H9 (cell line): ENCODE data around the gene MRPL1. TPM values are rescaled to one million over a fixed set of nuclear protein-coding genes. Genes with fewer than 3 reads are reported as not detected.

Source experiments
- DNase-seq: peaks from one replicate; pipeline ENCODE4 v3.0.0-alpha.2; 2017
- H2AFZ ChIP-seq: one replicate; pipeline ENCODE4 v1.6.1; 2013; ENCODE audit warnings: mild to moderate bottlenecking, low read length, control low read depth, moderate library complexity
- H2AK5ac ChIP-seq: 2 replicates; pipeline ENCODE4 v1.6.1; 2013; ENCODE audit warnings: low read length, control low read depth, mixed read lengths; ENCODE audit not compliant: insufficient read length
- H2BK120ac ChIP-seq: one replicate; pipeline ENCODE4 v1.6.1; 2013; ENCODE audit warnings: low read depth, mild to moderate bottlenecking, low read length, control low read depth, inconsistent platforms; ENCODE audit not compliant: poor library complexity, severe bottlenecking
- H2BK12ac ChIP-seq: 2 replicates; pipeline ENCODE4 v1.6.1; 2013; ENCODE audit warnings: low read length, control low read depth, mixed read lengths, low read depth; ENCODE audit not compliant: insufficient read length
- H2BK15ac ChIP-seq: 2 replicates; pipeline ENCODE4 v1.6.1; 2013; ENCODE audit warnings: low read depth, low read length, control low read depth
- H2BK20ac ChIP-seq: one replicate; pipeline ENCODE4 v1.6.1; 2013; ENCODE audit warnings: low read depth, mild to moderate bottlenecking, low read length, control low read depth, inconsistent platforms; ENCODE audit not compliant: poor library complexity, severe bottlenecking
- H2BK5ac ChIP-seq: 2 replicates; pipeline ENCODE4 v1.6.1; 2013; ENCODE audit warnings: low read length, control low read depth, mixed read lengths; ENCODE audit not compliant: insufficient read length
- H3K14ac ChIP-seq: 2 replicates; pipeline ENCODE4 v1.6.1; 2013; ENCODE audit warnings: low read length, control low read depth; ENCODE audit not compliant: insufficient read depth
- H3K18ac ChIP-seq: 2 replicates; pipeline ENCODE4 v1.6.1; 2013; ENCODE audit warnings: low read depth, mild to moderate bottlenecking, mixed read lengths, low read length, control low read depth; ENCODE audit not compliant: insufficient read length
- H3K23ac ChIP-seq: 2 replicates; pipeline ENCODE4 v1.6.1; 2013; ENCODE audit warnings: low read length, control low read depth, mixed read lengths, low read depth; ENCODE audit not compliant: insufficient read length
- H3K23me2 ChIP-seq: 2 replicates; pipeline ENCODE4 v1.6.1; 2013; ENCODE audit warnings: low read depth, mild to moderate bottlenecking, mixed read lengths, low read length, control low read depth; ENCODE audit not compliant: insufficient read length, poor library complexity, severe bottlenecking
- H3K27ac ChIP-seq: 2 replicates; pipeline ENCODE4 v1.5.1; 2013; ENCODE audit warnings: low read length, control low read depth, mixed read lengths, low read depth; ENCODE audit not compliant: insufficient read length
- H3K27me3 ChIP-seq: 2 replicates; pipeline ENCODE4 v1.6.1; 2013; ENCODE audit warnings: low read length, control low read depth, inconsistent platforms; ENCODE audit not compliant: insufficient read depth
- H3K4ac ChIP-seq: 2 replicates; pipeline ENCODE4 v1.6.1; 2013; ENCODE audit warnings: low read depth, mild to moderate bottlenecking, control low read depth, inconsistent platforms, low read length, moderate library complexity
- H3K4me1 ChIP-seq: 2 replicates; pipeline ENCODE4 v1.6.1; 2013; ENCODE audit warnings: low read length, control low read depth, inconsistent platforms; ENCODE audit not compliant: insufficient read depth
- H3K4me2 ChIP-seq: 2 replicates; pipeline ENCODE4 v1.6.1; 2013; ENCODE audit warnings: low read length, control low read depth, mixed read lengths; ENCODE audit not compliant: insufficient read length, insufficient read depth
- H3K56ac ChIP-seq: 2 replicates; pipeline ENCODE4 v1.6.1; 2013; ENCODE audit warnings: low read depth, mild to moderate bottlenecking, mixed read lengths, low read length, control low read depth; ENCODE audit not compliant: insufficient read length
- H3K79me1 ChIP-seq: 2 replicates; pipeline ENCODE4 v1.6.1; 2013; ENCODE audit warnings: low read depth, mild to moderate bottlenecking, moderate library complexity, low read length, control low read depth, inconsistent platforms; ENCODE audit not compliant: insufficient read depth, poor library complexity, severe bottlenecking
- H3K79me2 ChIP-seq: 2 replicates; pipeline ENCODE4 v1.6.1; 2013; ENCODE audit warnings: low read length, control low read depth, inconsistent platforms; ENCODE audit not compliant: insufficient read depth
- H3K9ac ChIP-seq: 2 replicates; pipeline ENCODE4 v1.6.1; 2013; ENCODE audit warnings: low read length, control low read depth, mixed read lengths; ENCODE audit not compliant: insufficient read length; ENCODE audit errors: extremely low read depth
- H3K9me3 ChIP-seq: one replicate; pipeline ENCODE4 v1.6.1; 2013; ENCODE audit warnings: low read depth, low read length, inconsistent platforms; ENCODE audit not compliant: control insufficient read depth
- H3T11ph ChIP-seq: one replicate; pipeline ENCODE4 v1.6.1; 2013; ENCODE audit warnings: mild to moderate bottlenecking, low read length, control low read depth, inconsistent platforms
- H4K20me1 ChIP-seq: one replicate; pipeline ENCODE4 v1.6.1; 2013; ENCODE audit not compliant: control insufficient read depth, insufficient read length, insufficient read depth
- H4K5ac ChIP-seq: 2 replicates; pipeline ENCODE4 v1.6.1; 2013; ENCODE audit warnings: low read depth, mild to moderate bottlenecking, mixed read lengths, low read length, control low read depth; ENCODE audit not compliant: insufficient read length
- H4K8ac ChIP-seq: replicated peaks from 2 replicates; pipeline ENCODE4 v1.6.1; 2013; ENCODE audit warnings: low read length, control low read depth, mixed read lengths, low read depth; ENCODE audit not compliant: insufficient read length
- H4K91ac ChIP-seq: 2 replicates; pipeline ENCODE4 v1.6.1; 2013; ENCODE audit warnings: low read depth, mild to moderate bottlenecking, moderate library complexity, mixed read lengths, low read length, control low read depth; ENCODE audit not compliant: insufficient read length
- H3K27ac Mint-ChIP-seq, 3 experiments: 2 replicates in 2 of 3; 3 replicates in 1 of 3; pipeline ENCODE4 v1.8.0; 2020 to 2021; ENCODE audit warnings: mixed read lengths in 3 of 3, mild to moderate bottlenecking in 1 of 3, moderate library complexity in 1 of 3
- H3K27me3 Mint-ChIP-seq: 2 replicates; pipeline ENCODE4 v1.8.0; 2021; ENCODE audit warnings: low read depth, mild to moderate bottlenecking, moderate library complexity, mixed read lengths
- H3K36me3 Mint-ChIP-seq, 3 experiments: 2 replicates in 2 of 3; 3 replicates in 1 of 3; pipeline ENCODE4 v1.8.0; 2020 to 2021; ENCODE audit warnings: low read depth in 3 of 3, mixed read lengths in 3 of 3; ENCODE audit not compliant: insufficient read depth in 1 of 3
- H3K4me1 Mint-ChIP-seq, 2 experiments: 2 replicates each; pipeline ENCODE4 v1.8.0; 2020; ENCODE audit warnings: mixed read lengths in 2 of 2
- H3K4me3 Mint-ChIP-seq, 2 experiments: 2 replicates in 1 of 2; 3 replicates in 1 of 2; pipeline ENCODE4 v1.8.0; 2020 to 2021; ENCODE audit warnings: mild to moderate bottlenecking in 2 of 2, mixed read lengths in 2 of 2, moderate library complexity in 1 of 2
- H3K9me3 Mint-ChIP-seq, 2 experiments: 2 replicates in 1 of 2; 3 replicates in 1 of 2; pipeline ENCODE4 v1.8.0; 2020; ENCODE audit warnings: mild to moderate bottlenecking in 2 of 2, mixed read lengths in 2 of 2, moderate library complexity in 1 of 2
- WGBS: extraction: QIAGEN DNeasy Blood & Tissue Kit; methylation state at CpG from one replicate; pipeline ENCODE4 v1.1.7; 2013; ENCODE audit warnings: missing lambda C conversion rate, low lambda C conversion rate, mixed read lengths; ENCODE audit not compliant: insufficient read length; ENCODE audit errors: extremely low coverage; 5-methylcytosine and 5-hydroxymethylcytosine counted together
- total RNA-seq: library from RNA; stranded (reverse); gene quantifications from 2 replicates; pipeline ENCODE4 v1.2.1, GENCODE V29; 2021
- TF ChIP-seq, protein P1 (sequence below): fragments of 200-600 bp; sonication (generic); conservative IDR thresholded peaks from 3 replicates; pipeline ENCODE4 v1.8.0; 2021; ENCODE audit warnings: antibody characterized with exemption, mild to moderate bottlenecking

MRPL1 gene
- total RNA-seq, 1 experiment from 2014 or later: 39.0 TPM

DNA sequence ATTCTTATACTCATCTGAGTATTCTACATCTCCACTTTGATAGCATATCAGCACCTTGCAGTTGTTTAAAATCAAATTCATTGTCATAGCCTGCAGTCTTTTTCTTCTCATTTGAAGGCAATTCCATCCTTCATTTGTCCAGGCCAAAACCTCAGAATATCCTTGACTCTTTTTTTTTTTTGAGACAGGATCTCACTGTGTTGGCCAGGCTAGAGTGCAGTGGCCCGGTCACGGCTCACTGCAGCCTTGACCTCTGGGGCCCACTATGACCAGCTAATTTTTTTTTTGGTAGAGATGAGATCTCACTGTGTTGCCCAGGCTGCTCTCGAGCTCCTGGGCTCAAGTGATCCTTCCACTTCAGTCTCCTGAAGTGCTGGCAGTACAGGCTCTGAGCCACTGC, 2.6 kb downstream of the MRPL1 start:
- no peak overlapping the region for H2BK120ac ChIP-seq
- WGBS: no CpG with 5 or more reads among the region's 3 CpGs
- H3K23me2 ChIP-seq: peaks cover 7% of the 10 kb centered on the region
- H3K14ac ChIP-seq: no peak overlapping the region
- H3K4me1 ChIP-seq: peaks cover 2% of the 10 kb centered on the region; the same call in 1 of the 2 replicates
- H3K23ac ChIP-seq: no peak overlapping the region
- no peak overlapping the region for H3K56ac ChIP-seq
- no peak overlapping the region for H2BK20ac ChIP-seq
- no peak overlapping the region for H2AFZ ChIP-seq
- H3K36me3 Mint-ChIP-seq: peaks cover 6 to 20% (median 13%) of the 10 kb centered on the region in 3 experiments; a peak in 6 of 7 replicates
- H3K27ac Mint-ChIP-seq: no peak overlapping the region; a peak in 1 of 7 replicates
- no peak overlapping the region for H3K4me2 ChIP-seq
- no peak overlapping the region for H4K5ac ChIP-seq
- H3K27ac ChIP-seq: no peak overlapping the region
- no peak overlapping the region for H3K9ac ChIP-seq
- H3K27me3 Mint-ChIP-seq: no peaks in the 10 kb centered on the region; the same call in 1 of the 2 replicates
- DNase-seq: no peak
- H3K4me1 Mint-ChIP-seq: peaks cover 11 to 21% of the 10 kb centered on the region in 2 experiments
- no peak overlapping the region for H2AK5ac ChIP-seq
- H3K9me3 Mint-ChIP-seq: peaks cover 0 to 2% of the 10 kb centered on the region in 2 experiments; a peak in 1 of 5 replicates
- no peak overlapping the region for H2BK15ac ChIP-seq
- H3K18ac ChIP-seq: no peak overlapping the region
- TF ChIP-seq, protein P1, sequence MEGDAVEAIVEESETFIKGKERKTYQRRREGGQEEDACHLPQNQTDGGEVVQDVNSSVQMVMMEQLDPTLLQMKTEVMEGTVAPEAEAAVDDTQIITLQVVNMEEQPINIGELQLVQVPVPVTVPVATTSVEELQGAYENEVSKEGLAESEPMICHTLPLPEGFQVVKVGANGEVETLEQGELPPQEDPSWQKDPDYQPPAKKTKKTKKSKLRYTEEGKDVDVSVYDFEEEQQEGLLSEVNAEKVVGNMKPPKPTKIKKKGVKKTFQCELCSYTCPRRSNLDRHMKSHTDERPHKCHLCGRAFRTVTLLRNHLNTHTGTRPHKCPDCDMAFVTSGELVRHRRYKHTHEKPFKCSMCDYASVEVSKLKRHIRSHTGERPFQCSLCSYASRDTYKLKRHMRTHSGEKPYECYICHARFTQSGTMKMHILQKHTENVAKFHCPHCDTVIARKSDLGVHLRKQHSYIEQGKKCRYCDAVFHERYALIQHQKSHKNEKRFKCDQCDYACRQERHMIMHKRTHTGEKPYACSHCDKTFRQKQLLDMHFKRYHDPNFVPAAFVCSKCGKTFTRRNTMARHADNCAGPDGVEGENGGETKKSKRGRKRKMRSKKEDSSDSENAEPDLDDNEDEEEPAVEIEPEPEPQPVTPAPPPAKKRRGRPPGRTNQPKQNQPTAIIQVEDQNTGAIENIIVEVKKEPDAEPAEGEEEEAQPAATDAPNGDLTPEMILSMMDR: no peak
- no peaks in the 10 kb centered on the region; the same call in 1 of the 2 replicates for H3K79me2 ChIP-seq
- no peak overlapping the region for H4K91ac ChIP-seq
- no peak overlapping the region for H3K4me3 Mint-ChIP-seq
- H2BK12ac ChIP-seq: no peak overlapping the region
- H4K20me1 ChIP-seq: no peaks in the 10 kb centered on the region
- H3K4ac ChIP-seq: no peak overlapping the region
- no peak overlapping the region for H3T11ph ChIP-seq
- no peaks in the 10 kb centered on the region for H3K27me3 ChIP-seq
- H2BK5ac ChIP-seq: no peak overlapping the region
- no peak overlapping the region for H4K8ac ChIP-seq
- no peaks in the 10 kb centered on the region for H3K9me3 ChIP-seq
- H3K79me1 ChIP-seq: peaks cover 7% of the 10 kb centered on the region
